Left lung (tissue), 10 donors: ENCODE results near the gene MOB1B. TPM values are rescaled to one million over a fixed set of nuclear protein-coding genes. Genes with fewer than 3 reads are reported as not detected.

Experiments
- ATAC-seq: fragments of 200-7000 bp; cut with Tn5 transposase; one replicate; pipeline ENCODE4 v1.9.1; 2020; ENCODE audit warnings: moderate library complexity
- DNase-seq, 4 donors: peaks; one replicate each; pipeline ENCODE4 v3.0.0-alpha.2; 2013 to 2020
- H3K27ac ChIP-seq, 2 donors: fragments of 200-600 bp; sonication (generic) in 1 of 2; one replicate each; pipeline versions ENCODE4 v1.5.0 to v1.8.0; 2020 to 2021
- H3K27me3 ChIP-seq, 2 donors: fragments of 200-600 bp; sonication (generic) in 1 of 2; one replicate each; pipeline versions ENCODE4 v1.5.0 to v1.8.0; 2020 to 2021
- H3K36me3 ChIP-seq, 2 donors: fragments of 200-600 bp; sonication (generic) in 1 of 2; one replicate each; pipeline versions ENCODE4 v1.5.0 to v1.8.0; 2020 to 2021
- H3K4me1 ChIP-seq, 2 donors: fragments of 200-600 bp; one replicate each; pipeline ENCODE4 v1.8.0; 2021
- H3K4me3 ChIP-seq, 2 donors: fragments of 200-600 bp; sonication (generic) in 1 of 2; one replicate each; pipeline versions ENCODE4 v1.5.0 to v1.8.0; 2020 to 2021; ENCODE audit warnings: mild to moderate bottlenecking in 1 of 2
- H3K9me3 ChIP-seq, 2 donors: fragments of 200-600 bp; sonication (generic) in 1 of 2; one replicate each; pipeline versions ENCODE4 v1.5.0 to v1.8.0; 2020 to 2021
- CTCF ChIP-seq, 2 donors: fragments of 200-600 bp; sonication (generic) in 1 of 2; IDR thresholded peaks; one replicate each; pipeline versions ENCODE4 v1.5.0 to v1.8.0; 2021; ENCODE audit warnings: antibody characterized with exemption in 2 of 2
- intact Hi-C, 2 donors: fragments of 100-400 bp; cut with DNase I; formaldehyde crosslinking; loops; one replicate each; pipeline versions ENCODE4 v1.11.2 to v1.14.2; 2022
- polyA plus RNA-seq, 6 donors: library from polyadenylated mRNA; unstranded; fragments of 120-200 nt; gene quantifications; one replicate each; pipeline ENCODE4 v1.2.1, GENCODE V29; 2013; ENCODE audit not compliant: insufficient read length in 6 of 6
- total RNA-seq, 2 donors: library from RNA; stranded (reverse); fragmentation: NEBNext Ultra II Directional; extraction: Animal tissue kit (Norgen Biotek cat#: 25700); gene quantifications; one replicate each; pipeline ENCODE4 v1.2.1, GENCODE V29; 2021
- donor health status: DM: no; HTN: yes; CAD: no.
- donor health status: DM: no; HTN: no; CAD: no.

The MOB1B gene
- total and polyA plus RNA-seq, 8 donors, result 28.3 to 51.3 (median 45.6) TPM

- no peak overlapping the region for H3K27ac ChIP-seq
- H3K4me1 ChIP-seq, result peaks cover 0 to 8% of the 10 kb centered on the region in 2 donors
- H3K36me3 ChIP-seq, result no peaks in the 10 kb centered on the region
- no peak for TF ChIP-seq CTCF (IDR thresholded peaks at IDR 0.05)
- H3K9me3 ChIP-seq, result no peaks in the 10 kb centered on the region
- no peak for DNase-seq
- intact Hi-C loops, result no loop called here
- no peak overlapping the region for H3K4me3 ChIP-seq
- no peaks in the 10 kb centered on the region for H3K27me3 ChIP-seq
- ATAC-seq, result no peak
These were observed 38.0 kb downstream of the MOB1B start for GRCh38 chr4:70940134-70940533.

- H3K27ac ChIP-seq, result no peak overlapping the region
- DNase-seq (no peak), ATAC-seq (peak; percentile 33)
- intact Hi-C loops, result no loop called here
- H3K36me3 ChIP-seq, result no peaks in the 10 kb centered on the region
- no peak for TF ChIP-seq CTCF (IDR thresholded peaks at IDR 0.05)
- no peaks in the 10 kb centered on the region for H3K27me3 ChIP-seq
- peaks cover 0 to 26% of the 10 kb centered on the region in 2 donors for H3K4me1 ChIP-seq
- H3K4me3 ChIP-seq, result no peak overlapping the region
- H3K9me3 ChIP-seq, result no peaks in the 10 kb centered on the region
These were observed 40.9 kb downstream of the MOB1B start for GRCh38 chr4:70943114-70943513.

GRCh38 chr4:70945046-70945445 lies 42.9 kb downstream of the MOB1B start:
- Histone ChIP-seq H3K36me3 (no peaks in the 10 kb centered on the region), H3K27ac (peak overlapping the region in 1 of 2 donors; percentile 20), H3K9me3 (no peaks in the 10 kb centered on the region), H3K4me3 (no peak overlapping the region), H3K27me3 (no peaks in the 10 kb centered on the region), H3K4me1 (peaks cover 0 to 40% of the 10 kb centered on the region in 2 donors)
- intact Hi-C loops, result no loop called here
- no peak for TF ChIP-seq CTCF (IDR thresholded peaks at IDR 0.05)
- no peak for DNase-seq
- ATAC-seq, result peak; percentile 70

GRCh38 chr4:70945452-70946055 lies 43.4 kb downstream of the MOB1B start:
- TF ChIP-seq CTCF (IDR thresholded peaks at IDR 0.05), result no peak
- peak overlapping the region in 1 of 2 donors; percentile 20 for H3K27ac ChIP-seq
- no peak for ATAC-seq

GRCh38 chr4:70946939-70947338 lies 44.8 kb downstream of the MOB1B start:
- Histone ChIP-seq H3K36me3 (no peaks in the 10 kb centered on the region), H3K27me3 (no peaks in the 10 kb centered on the region), H3K27ac (peak overlapping the region in 1 of 2 donors; percentile 5), H3K4me3 (no peak overlapping the region), H3K4me1 (peaks cover 0 to 40% of the 10 kb centered on the region in 2 donors), H3K9me3 (no peaks in the 10 kb centered on the region)
- DNase-seq (no peak), ATAC-seq (no peak)
- intact Hi-C loops, result no loop called here
- no peak for TF ChIP-seq CTCF (IDR thresholded peaks at IDR 0.05)

More at GRCh38 chr4:70945452-70946055, 43.4 kb downstream of the MOB1B start:
- Histone ChIP-seq H3K9me3 (no peaks in the 10 kb centered on the region), H3K36me3 (no peaks in the 10 kb centered on the region), H3K27me3 (no peaks in the 10 kb centered on the region), H3K4me1 (peaks cover 0 to 40% of the 10 kb centered on the region in 2 donors), H3K4me3 (no peak overlapping the region)
- intact Hi-C loops, result no loop called here
- DNase-seq, result no peak
